DOHH2 (cell line): ENCODE results near the gene NAB1.

Experiments
- CTCF ChIP-seq: fragments of 200-600 bp; sonication (generic); IDR thresholded peaks from one replicate; pipeline ENCODE4 v1.5.1; 2014; ENCODE audit warnings: antibody characterized with exemption, mild to moderate bottlenecking, low read depth, low read length; ENCODE audit not compliant: poor library complexity, severe bottlenecking
- EZH2phosphoT487 ChIP-seq: fragments of 200-600 bp; sonication (generic); IDR thresholded peaks from 2 replicates; pipeline ENCODE4 v1.6.1; 2017; ENCODE audit warnings: borderline replicate concordance, mild to moderate bottlenecking, antibody characterized with exemption, low read length, moderate library complexity, mixed read lengths

- no peak for TF ChIP-seq CTCF
- no peak for TF ChIP-seq EZH2phosphoT487
Observed at GRCh38 chr2:190717764-190718651, 69.1 kb downstream of the NAB1 start.
